HG03521 (cell line): ENCODE data around the gene CEACAM18.

ENCODE experiments used
- ATAC-seq: cut with Tn5 transposase; IDR thresholded peaks from one replicate; pipeline ENCODE4 v1.9.1; 2021; ENCODE audit warnings: mild to moderate bottlenecking, moderate library complexity; ENCODE audit not compliant: unreplicated experiment

CEACAM18 gene

GRCh38 chr19:51525651-51526050 is 47.3 kb downstream of the CEACAM18 start:
- ATAC-seq: no peak

GRCh38 chr19:51529301-51529700 is 51.0 kb downstream of the CEACAM18 start:
- no peak for ATAC-seq

- ATAC-seq: no peak
These were observed 52.3 kb downstream of the CEACAM18 start for GRCh38 chr19:51530616-51531015.

- peak; percentile 50 for ATAC-seq
These were observed 53.3 kb downstream of the CEACAM18 start, which contains the start of gene SIGLEC6 for GRCh38 chr19:51531349-51532315. Gene SIGLEC6, minus strand, starts transcription at chr19:51531670. Its CDS starts 22 bp downstream, at chr19:51531648.

- ATAC-seq: no peak
These were observed 57.2 kb downstream of the CEACAM18 start for GRCh38 chr19:51535535-51535934.

- no peak for ATAC-seq
These were observed 61.6 kb downstream of the CEACAM18 start for GRCh38 chr19:51539821-51540366.
